Neural progenitor cell (in vitro differentiated cells): ENCODE results near the gene KLHDC7B.

Experiments
- EZH2 ChIP-seq: fragments of 200-600 bp; sonication (generic); IDR thresholded peaks from 2 replicates; pipeline ENCODE4 v1.6.1; 2017; ENCODE audit warnings: antibody characterized with exemption, mild to moderate bottlenecking, moderate library complexity
- EZH2phosphoT487 ChIP-seq: fragments of 200-600 bp; sonication (generic); IDR thresholded peaks from 2 replicates; pipeline ENCODE4 v1.6.1; 2017; ENCODE audit warnings: antibody characterized with exemption
- TF ChIP-seq, protein P1 (sequence below): fragments of 200-600 bp; sonication (generic); IDR thresholded peaks from 2 replicates; pipeline ENCODE4 v1.5.1; 2017; ENCODE audit warnings: antibody characterized with exemption, mild to moderate bottlenecking

DNA sequence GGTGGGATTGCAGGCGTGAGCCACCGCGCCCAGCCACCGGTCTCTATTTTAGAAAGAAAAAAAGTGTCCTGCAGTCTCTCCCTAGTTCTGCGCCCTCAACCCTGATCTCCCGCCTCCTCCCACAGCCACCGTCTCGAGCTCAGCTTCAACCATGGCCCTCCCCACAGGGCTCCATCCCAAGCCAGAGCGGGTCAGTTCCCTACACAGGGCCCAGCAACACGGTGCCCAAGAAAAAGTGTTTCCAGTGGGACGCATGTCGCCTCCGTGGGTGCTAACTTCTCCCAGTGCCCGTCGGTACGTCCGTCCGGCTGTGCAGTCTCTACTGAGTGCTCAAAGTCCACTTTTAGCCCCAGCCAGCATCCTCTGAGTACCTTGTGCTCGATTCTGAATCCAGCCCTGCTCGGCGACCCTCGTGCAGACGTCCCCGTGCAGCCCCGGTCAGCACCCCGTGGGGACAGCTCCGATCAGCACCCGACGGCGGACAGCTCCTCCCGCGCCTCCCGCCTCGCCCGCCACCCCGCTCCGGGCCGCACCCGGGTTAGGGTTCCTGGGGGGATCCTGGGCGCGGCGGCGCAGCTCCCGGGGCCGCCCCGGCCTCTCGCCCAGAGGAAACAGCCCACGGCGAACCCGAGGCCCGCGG lies 54.2 kb downstream of the KLHDC7B start:
- TF ChIP-seq, protein P1, sequence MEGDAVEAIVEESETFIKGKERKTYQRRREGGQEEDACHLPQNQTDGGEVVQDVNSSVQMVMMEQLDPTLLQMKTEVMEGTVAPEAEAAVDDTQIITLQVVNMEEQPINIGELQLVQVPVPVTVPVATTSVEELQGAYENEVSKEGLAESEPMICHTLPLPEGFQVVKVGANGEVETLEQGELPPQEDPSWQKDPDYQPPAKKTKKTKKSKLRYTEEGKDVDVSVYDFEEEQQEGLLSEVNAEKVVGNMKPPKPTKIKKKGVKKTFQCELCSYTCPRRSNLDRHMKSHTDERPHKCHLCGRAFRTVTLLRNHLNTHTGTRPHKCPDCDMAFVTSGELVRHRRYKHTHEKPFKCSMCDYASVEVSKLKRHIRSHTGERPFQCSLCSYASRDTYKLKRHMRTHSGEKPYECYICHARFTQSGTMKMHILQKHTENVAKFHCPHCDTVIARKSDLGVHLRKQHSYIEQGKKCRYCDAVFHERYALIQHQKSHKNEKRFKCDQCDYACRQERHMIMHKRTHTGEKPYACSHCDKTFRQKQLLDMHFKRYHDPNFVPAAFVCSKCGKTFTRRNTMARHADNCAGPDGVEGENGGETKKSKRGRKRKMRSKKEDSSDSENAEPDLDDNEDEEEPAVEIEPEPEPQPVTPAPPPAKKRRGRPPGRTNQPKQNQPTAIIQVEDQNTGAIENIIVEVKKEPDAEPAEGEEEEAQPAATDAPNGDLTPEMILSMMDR, result no peak
- TF ChIP-seq EZH2phosphoT487 (no peak), EZH2 (no peak)
